HepG2 (cell line): Measurements from ENCODE around the gene KIF17. TPM values are rescaled to one million over a fixed set of nuclear protein-coding genes. Genes with fewer than 3 reads are reported as not detected.

ENCODE experiments used
- ATAC-seq: fragments of 200-7000 bp; cut with Tn5 transposase; 3 replicates; pipeline ENCODE4 v1.9.1; 2020; ENCODE audit warnings: mild to moderate bottlenecking, moderate library complexity
- BruUV-seq: library from RNA; stranded (reverse); fragments of 400-500 nt; replicated peaks from 2 replicates; lab custom pipeline; 2021; lab: Mats Ljungman, UMichigan
- CTCF ChIA-PET: fragments of 300-600 bp; formaldehyde crosslinking; extraction: SDS; loops from one replicate; lab custom pipeline; 2021; ENCODE audit warnings: low total read pairs, inconsistent platforms, low intra/inter-chr PET ratio; lab: Yijun Ruan, JAX
- POLR2A ChIA-PET: fragments of 350-600 bp; sonication (Branson Sonifier 250); formaldehyde crosslinking; loops from one replicate; lab custom pipeline; 2020; ENCODE audit warnings: antibody characterized with exemption, inconsistent platforms; lab: Yijun Ruan, JAX
- DNase-seq: peaks from one replicate; pipeline ENCODE4 v3.0.0-alpha.2; 2015; ENCODE audit warnings: low spot score
- FAIRE-seq: peaks from 3 replicates; lab custom pipeline; 2011; peaks lifted over from hg19 to GRCh38; lab: Jason Lieb, UNC
- H2AFZ ChIP-seq: one replicate; pipeline ENCODE4 v1.6.1; 2011; ENCODE audit warnings: low read length, inconsistent platforms
- H3K27ac ChIP-seq: fragments of 300-600 bp; 3 replicates; pipeline ENCODE4 v1.8.0; 2011; ENCODE audit warnings: mixed run types, mild to moderate bottlenecking, mixed read lengths, low read length, inconsistent platforms; ENCODE audit not compliant: insufficient read depth; ENCODE audit errors: extremely low read length
- H3K27me3 ChIP-seq, 2 experiments: fragments of 200-600 bp in 1 of 2; 2 replicates in 1 of 2; 3 replicates in 1 of 2; pipeline versions ENCODE4 v1.6.0 to v1.8.0; 2011; ENCODE audit warnings: low read length in 2 of 2, mild to moderate bottlenecking in 2 of 2, moderate library complexity in 2 of 2, inconsistent platforms in 1 of 2; ENCODE audit not compliant: insufficient read depth in 2 of 2, control insufficient read depth in 1 of 2
- H3K36me3 ChIP-seq, 2 experiments: fragments of 200-600 bp in 1 of 2; replicated peaks in 1 of 2; 2 replicates in 1 of 2; 3 replicates in 1 of 2; pipeline versions ENCODE4 v1.5.1 to v1.8.0; 2011; ENCODE audit warnings: low read length in 2 of 2, inconsistent platforms in 1 of 2; ENCODE audit not compliant: insufficient read depth in 2 of 2, control insufficient read depth in 1 of 2
- H3K4me1 ChIP-seq: 2 replicates; pipeline ENCODE4 v1.5.1; 2012; ENCODE audit warnings: low read length, inconsistent platforms; ENCODE audit not compliant: insufficient read depth
- H3K4me2 ChIP-seq: 2 replicates; pipeline ENCODE4 v1.6.0; 2011; ENCODE audit warnings: low read depth, low read length, inconsistent platforms
- H3K4me3 ChIP-seq, 3 experiments: fragments of 200-600 bp in 1 of 3; sonication (generic), shearing (Covaris generic) in 1 of 3; replicated peaks in 1 of 3; 2 replicates each; pipeline ENCODE4 v1.5.1; 2011 to 2016; ENCODE audit warnings: low read length in 3 of 3, inconsistent platforms in 2 of 3, low read depth in 2 of 3, mild to moderate bottlenecking in 2 of 3, control low read depth in 1 of 3, mixed read lengths in 1 of 3; ENCODE audit not compliant: insufficient read depth in 1 of 3
- H3K79me2 ChIP-seq: one replicate; pipeline ENCODE4 v1.6.1; 2011; ENCODE audit warnings: low read length, inconsistent platforms; ENCODE audit not compliant: insufficient read depth
- H3K9ac ChIP-seq: 2 replicates; pipeline ENCODE4 v1.6.0; 2011; ENCODE audit warnings: mild to moderate bottlenecking, low read depth, low read length, inconsistent platforms; ENCODE audit not compliant: insufficient read depth
- H3K9me3 ChIP-seq: 2 replicates; pipeline ENCODE4 v1.5.1; 2012; ENCODE audit warnings: mild to moderate bottlenecking, low read length
- H4K20me1 ChIP-seq: 2 replicates; pipeline ENCODE4 v1.6.0; 2011; ENCODE audit warnings: inconsistent platforms, mild to moderate bottlenecking, low read length, moderate library complexity; ENCODE audit not compliant: insufficient read depth
- ADNP ChIP-seq: sonication (generic); formaldehyde crosslinking; IDR thresholded peaks from 2 replicates; pipeline ENCODE4 v1.4.0; 2020; ENCODE audit warnings: missing genetic modification reagents
- CBFB ChIP-seq: sonication (generic); formaldehyde crosslinking; IDR thresholded peaks from 2 replicates; pipeline ENCODE4 v1.4.0; 2020; ENCODE audit warnings: missing genetic modification reagents
- CREB1 ChIP-seq, 2 experiments: fragments of 450-650 bp in 1 of 2; IDR thresholded peaks; 2 replicates each; pipeline ENCODE4 v1.6.1; 2016 to 2017; ENCODE audit warnings: control low read depth in 1 of 2, mild to moderate bottlenecking in 1 of 2, missing compliant biosample characterization in 1 of 2, missing genetic modification characterization in 1 of 2
- CREM ChIP-seq, 2 experiments: sonication (generic) in 1 of 2; formaldehyde crosslinking in 1 of 2; IDR thresholded peaks; 2 replicates each; pipeline versions ENCODE4 v1.4.0 to v1.6.1; 2016 to 2020; ENCODE audit warnings: antibody characterized with exemption in 1 of 2, mild to moderate bottlenecking in 1 of 2, missing genetic modification reagents in 1 of 2
- GABPA ChIP-seq, 2 experiments: IDR thresholded peaks; 2 replicates each; pipeline ENCODE4 v1.6.1; 2011 to 2016; ENCODE audit warnings: low read depth in 2 of 2, low read length in 1 of 2, missing biosample characterization in 1 of 2, missing genetic modification characterization in 1 of 2
- GPBP1L1 ChIP-seq: sonication (generic); formaldehyde crosslinking; IDR thresholded peaks from 2 replicates; pipeline ENCODE4 v1.5.0; 2020; ENCODE audit warnings: mild to moderate bottlenecking, missing genetic modification reagents
- HNRNPLL ChIP-seq: fragments of 200-400 bp; formaldehyde crosslinking; IDR thresholded peaks from 2 replicates; pipeline ENCODE4 v1.6.1; 2017; ENCODE audit warnings: mild to moderate bottlenecking, low read depth, low read length; ENCODE audit not compliant: poor library complexity, severe bottlenecking
- KLF16 ChIP-seq, 2 experiments: sonication (generic) in 1 of 2; formaldehyde crosslinking in 1 of 2; IDR thresholded peaks; 2 replicates each; pipeline versions ENCODE4 v1.6.1 to v1.8.0; 2016 to 2023; ENCODE audit warnings: missing genetic modification reagents in 2 of 2, missing compliant biosample characterization in 1 of 2
- MEIS1 ChIP-seq: sonication (generic); formaldehyde crosslinking; IDR thresholded peaks from 2 replicates; pipeline ENCODE4 v1.9.0; 2021; ENCODE audit warnings: mild to moderate bottlenecking, missing genetic modification reagents, moderate library complexity, borderline replicate concordance
- MZF1 ChIP-seq: sonication (generic); formaldehyde crosslinking; IDR thresholded peaks from 2 replicates; pipeline ENCODE4 v1.8.1; 2023; ENCODE audit warnings: mild to moderate bottlenecking, missing genetic modification reagents, borderline replicate concordance
- SIX4 ChIP-seq: sonication (generic); formaldehyde crosslinking; IDR thresholded peaks from 2 replicates; pipeline ENCODE4 v1.4.0; 2020; ENCODE audit warnings: missing genetic modification reagents
- SOX6 ChIP-seq, 2 experiments: fragments of 450-650 bp in 1 of 2; sonication (generic) in 1 of 2; formaldehyde crosslinking in 1 of 2; IDR thresholded peaks; 2 replicates each; pipeline versions ENCODE4 v1.4.0 to v1.6.1; 2017 to 2020; ENCODE audit warnings: antibody characterized with exemption in 1 of 2, mild to moderate bottlenecking in 1 of 2, missing genetic modification reagents in 1 of 2
- XRCC5 ChIP-seq: fragments of 200-400 bp; formaldehyde crosslinking; optimal IDR thresholded peaks from 2 replicates; pipeline ENCODE3; 2017; ENCODE audit warnings: mild to moderate bottlenecking, low read length
- YEATS2 ChIP-seq: sonication (generic); formaldehyde crosslinking; IDR thresholded peaks from 2 replicates; pipeline ENCODE4 v1.4.0; 2020; ENCODE audit warnings: missing genetic modification reagents, borderline replicate concordance
- ZGPAT ChIP-seq: IDR thresholded peaks from 2 replicates; pipeline ENCODE4 v1.6.1; 2016; ENCODE audit warnings: mild to moderate bottlenecking
- ZNF160 ChIP-seq: sonication (generic); formaldehyde crosslinking; IDR thresholded peaks from 2 replicates; pipeline ENCODE4 v1.8.0; 2022; ENCODE audit warnings: mild to moderate bottlenecking, inconsistent platforms, missing genetic modification reagents
- ZNF382 ChIP-seq: sonication (generic); formaldehyde crosslinking; IDR thresholded peaks from 2 replicates; pipeline ENCODE4 v1.5.0; 2020; ENCODE audit warnings: missing genetic modification reagents, mild to moderate bottlenecking, borderline replicate concordance
- ZNF556 ChIP-seq: sonication (generic); formaldehyde crosslinking; IDR thresholded peaks from 2 replicates; pipeline ENCODE4 v1.4.0; 2020; ENCODE audit warnings: mild to moderate bottlenecking, missing genetic modification reagents, borderline replicate concordance
- ZNF7 ChIP-seq: IDR thresholded peaks from 2 replicates; pipeline ENCODE4 v1.6.1; 2016; ENCODE audit warnings: missing biosample characterization, missing genetic modification reagents
- ZNF713 ChIP-seq: sonication (generic); formaldehyde crosslinking; IDR thresholded peaks from 2 replicates; pipeline ENCODE4 v1.4.0; 2020; ENCODE audit warnings: mild to moderate bottlenecking, missing genetic modification reagents
- ZNF879 ChIP-seq: sonication (generic); formaldehyde crosslinking; IDR thresholded peaks from 2 replicates; pipeline ENCODE4 v1.8.1; 2023; ENCODE audit warnings: missing genetic modification reagents
- WGBS: methylation state at CpG from one replicate; pipeline ENCODE4 v1.1.6; 2017; ENCODE audit warnings: low lambda C conversion rate; 5-methylcytosine and 5-hydroxymethylcytosine counted together
- in situ Hi-C: cut with HindIII; loops from 2 replicates; pipeline ENCODE4 v1.10.0; 2017; ENCODE audit warnings: low pct_unique_long_range_greater_than_20kb; ENCODE audit not compliant: extremely low pct_ligation_motif_present
- intact Hi-C: fragments of 100-400 bp; cut with micrococcal nuclease; formaldehyde crosslinking; loops from one replicate; pipeline ENCODE4 v1.10.0; 2022; ENCODE audit not compliant: unreplicated experiment
- polyA plus RNA-seq, 8 experiments: library from polyadenylated mRNA; depleted of rRNA in 3 of 8; stranded (reverse) in 7 of 8; unstranded in 1 of 8; fragments of >200 nt; fragmentation: Illumina TruSeq in 4 of 8; extraction: Trizol in 4 of 8; gene quantifications; 2 replicates each; pipeline versions ENCODE4 v1.2.1 to v1.2.3, GENCODE V29; 2011 to 2016; ENCODE audit warnings: low read depth in 4 of 8, missing spikeins in 1 of 8, mixed read lengths in 1 of 8; ENCODE audit not compliant: insufficient read depth in 1 of 8
- total RNA-seq, 5 experiments: library from RNA; depleted of rRNA; stranded (reverse); fragments of >200 nt; fragmentation: Illumina TruSeq; extraction: Trizol; gene quantifications; 2 replicates each; pipeline ENCODE4 v1.2.3, GENCODE V29; 2016; ENCODE audit warnings: low read depth in 1 of 5

The KIF17 gene
- total and polyA plus RNA-seq, 2 of the 13 experiments (the other 11 are each of a cell fraction or from before 2014, with no cell fraction given), result 0.24 to 0.44 TPM

GRCh38 chr1:20733360-20733975, 15.7 kb upstream of the KIF17 start:
- ChIA-PET CTCF (interaction anchor here (1.0 kb wide), 1 partner anchor 37 kb away, joined by 4 read pairs; no protein-coding TSS in a partner anchor), POLR2A (interaction anchor here (0.9 to 2.3 kb wide), 7 partner anchors 9 to 251 kb away, joined by 3 to 7 read pairs (median 3); partner anchors contain the start of genes DDOST, HP1BP3 and KIF17)
- Histone ChIP-seq H3K27me3 (peaks cover 5 to 21% of the 10 kb centered on the region in 2 experiments; a peak in 3 of 5 replicates), H4K20me1 (no peaks in the 10 kb centered on the region), H3K79me2 (no peaks in the 10 kb centered on the region), H3K36me3 (peaks cover 1 to 8% of the 10 kb centered on the region in 2 experiments; a peak in 2 of 5 replicates), H2AFZ (no peak overlapping the region), H3K4me2 (peak overlapping the region; percentile 99), H3K9me3 (no peaks in the 10 kb centered on the region), H3K4me3 (peak overlapping the region; percentile 25 to 79 (median 62); a peak in 5 of 6 replicates), H3K9ac (peak overlapping the region; percentile 61), H3K27ac (peak overlapping the region; percentile 29), H3K4me1 (peaks cover 52% of the 10 kb centered on the region)
- no peak for DNase-seq
- peak; percentile 37 for FAIRE-seq
- intact Hi-C loops (loop anchor here (1.0 kb wide), 1 partner anchor 37 kb away; no protein-coding TSS in a partner anchor), in situ Hi-C loops (no loop called here)
- WGBS, result 7% methylated on average over 4 of the region's 7 CpGs
- ATAC-seq, result no peak; the same call in 1 of the 3 replicates
- BruUV-seq, result TSS peak; percentile 97
- TF ChIP-seq ADNP (no peak), ZNF879 (CRISPR knock-in tag) (no peak), CREB1 (IDR thresholded peaks at IDR 0.05) (no peak), CREB1 (CRISPR knock-in tag; IDR thresholded peaks at IDR 0.05) (peak; percentile 17; the same call in 1 of the 2 replicates), CREM (IDR thresholded peaks at IDR 0.05) (0 out of 2 replicates have a peak, but pooled peaks have one; percentile 29), CREM (CRISPR knock-in tag; IDR thresholded peaks at IDR 0.05) (no peak), SIX4 (no peak), CBFB (CRISPR knock-in tag) (no peak), HNRNPLL (no peak), MZF1 (CRISPR knock-in tag) (no peak), GPBP1L1 (CRISPR knock-in tag) (no peak), ZNF7 (CRISPR knock-in tag) (no peak), XRCC5 (no peak), KLF16 (CRISPR knock-in tag; IDR thresholded peaks at IDR 0.05) (no peak), SOX6 (IDR thresholded peaks at IDR 0.05) (no peak), SOX6 (CRISPR knock-in tag; IDR thresholded peaks at IDR 0.05) (peak; percentile 36; the same call in 1 of the 2 replicates), ZNF382 (CRISPR knock-in tag) (no peak), MEIS1 (CRISPR knock-in tag) (0 out of 2 replicates have a peak, but pooled peaks have one; percentile 7), YEATS2 (CRISPR knock-in tag) (no peak), ZNF160 (CRISPR knock-in tag) (no peak), ZGPAT (CRISPR knock-in tag) (no peak), GABPA (IDR thresholded peaks at IDR 0.05; ENCODE audit: low read depth, low read length) (no peak), GABPA (CRISPR knock-in tag; IDR thresholded peaks at IDR 0.05; ENCODE audit: low read depth) (no peak), ZNF556 (CRISPR knock-in tag) (no peak), ZNF713 (CRISPR knock-in tag) (no peak)
